ENCODE results near the gene PELO.

The PELO gene

GRCh38 chr5:52771343-52772039 lies 16.2 kb upstream of the PELO start:
- DNase-seq (ENCODE audit: low spot score) = peak; percentile 54

GRCh38 chr5:52772668-52773067 lies 15.0 kb upstream of the PELO start:
- no peak for DNase-seq (ENCODE audit: low spot score)

GRCh38 chr5:52773342-52773741 lies 14.4 kb upstream of the PELO start:
- no peak for DNase-seq (ENCODE audit: low spot score)

- DNase-seq (ENCODE audit: low spot score) = peak; percentile 5
These were observed 13.7 kb upstream of the PELO start for GRCh38 chr5:52774005-52774410.

- peak; percentile 74 for DNase-seq (ENCODE audit: low spot score)
These were observed 11.6 kb upstream of the PELO start for GRCh38 chr5:52776116-52776515.

GRCh38 chr5:52777186-52777585 lies 10.5 kb upstream of the PELO start:
- no peak for DNase-seq (ENCODE audit: low spot score)

GRCh38 chr5:52778781-52779180 lies 8.9 kb upstream of the PELO start:
- no peak for DNase-seq (ENCODE audit: low spot score)

GRCh38 chr5:52779213-52779612 lies 8.5 kb upstream of the PELO start:
- no peak for DNase-seq (ENCODE audit: low spot score)

- peak; percentile 15 for DNase-seq (ENCODE audit: low spot score)
These were observed 4.3 kb upstream of the PELO start for GRCh38 chr5:52783226-52783959.

GRCh38 chr5:52784737-52785136 lies 3.0 kb upstream of the PELO start:
- no peak for DNase-seq (ENCODE audit: low spot score)

- DNase-seq (ENCODE audit: low spot score) = no peak
These were observed 1.3 kb upstream of the PELO start for GRCh38 chr5:52786391-52786790.

- DNase-seq (ENCODE audit: low spot score) = peak; percentile 67
These were observed 642 bp upstream of the PELO start for GRCh38 chr5:52786949-52787599.

- DNase-seq (ENCODE audit: low spot score) = no peak
These were observed 747 bp downstream of the PELO start for GRCh38 chr5:52788505-52788821.

GRCh38 chr5:52789378-52789777 lies 1.7 kb downstream of the PELO start:
- DNase-seq (ENCODE audit: low spot score) = no peak

GRCh38 chr5:52789851-52790250 lies 2.1 kb downstream of the PELO start:
- DNase-seq (ENCODE audit: low spot score) = no peak

GRCh38 chr5:52791366-52791765 lies 3.6 kb downstream of the PELO start:
- DNase-seq (ENCODE audit: low spot score) = no peak

- no peak for DNase-seq (ENCODE audit: low spot score)
These were observed 6.8 kb downstream of the PELO start for GRCh38 chr5:52794519-52794918.

- DNase-seq (ENCODE audit: low spot score) = no peak
These were observed 8.3 kb downstream of the PELO start for GRCh38 chr5:52796031-52796430.

GRCh38 chr5:52796516-52797103 lies 8.9 kb downstream of the PELO start:
- no peak for DNase-seq (ENCODE audit: low spot score)

GRCh38 chr5:52798938-52799337 lies 11.2 kb downstream of the PELO start:
- no peak for DNase-seq (ENCODE audit: low spot score)

GRCh38 chr5:52799358-52799982 lies 11.8 kb downstream of the PELO start:
- DNase-seq (ENCODE audit: low spot score) = no peak

- peak; percentile 96 for DNase-seq (ENCODE audit: low spot score)
These were observed 12.3 kb downstream of the PELO start for GRCh38 chr5:52799983-52800393.
